ENCODE measurements around the gene F7. TPM values are rescaled to one million over a fixed set of nuclear protein-coding genes. Genes with fewer than 3 reads are reported as not detected.

The F7 gene
- polyA plus RNA-seq, 4 donors, result 0.24 to 45.3 TPM; not detected in 2

DNA sequence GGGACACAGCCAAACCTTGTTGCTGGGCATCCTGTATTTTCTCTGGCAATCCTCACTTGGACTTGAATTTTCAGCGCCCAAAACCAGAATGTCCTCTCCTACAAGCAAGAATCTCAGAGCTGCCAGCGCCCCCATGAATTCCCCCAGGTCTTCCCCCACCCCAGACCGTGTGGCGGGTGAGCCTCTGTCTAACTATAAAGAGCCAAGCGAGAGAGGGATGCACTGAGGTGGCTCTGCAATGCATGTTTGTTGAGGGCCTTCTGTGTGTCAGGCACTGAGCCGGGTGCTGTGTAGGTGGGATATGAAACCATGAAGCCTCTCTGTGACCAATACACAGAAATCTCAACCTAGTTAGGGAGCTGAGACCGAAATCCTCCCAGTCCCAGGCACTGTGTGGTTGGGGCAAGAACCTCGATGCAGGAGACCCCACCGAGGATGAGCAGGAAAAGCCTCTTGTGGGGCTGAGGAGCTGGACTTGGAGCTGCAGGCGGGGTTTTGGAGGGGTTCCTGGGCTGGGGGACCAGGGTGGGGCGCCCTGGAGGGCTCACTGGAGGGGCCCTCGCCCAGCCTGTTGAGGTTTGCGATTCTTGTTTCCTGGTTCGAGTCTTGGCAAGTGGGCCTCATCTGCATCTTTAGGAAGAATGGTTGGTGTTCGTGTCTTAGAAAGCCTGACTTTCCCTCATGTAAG is 40.5 kb downstream of the F7 start:
- no peaks in the 10 kb centered on the region for H3K4me1 ChIP-seq (ENCODE audit: control insufficient read depth in 3 of 3, insufficient read depth in 2 of 3, low read depth in 1 of 3, low read length in 2 of 3)
- 81 to 89% (median 85%) methylated on average over 15 of the region's 15 CpGs for WGBS, 3 donors
- H3K27me3 ChIP-seq (ENCODE audit: control insufficient read depth in 3 of 3, insufficient read depth in 3 of 3, low read length in 3 of 3), result no peaks in the 10 kb centered on the region
- H3K4me3 ChIP-seq (ENCODE audit: low read depth in 1 of 3, low read length in 3 of 3), result no peak overlapping the region
- no peaks in the 10 kb centered on the region for H3K9me3 ChIP-seq (ENCODE audit: control insufficient read depth in 2 of 2, insufficient read depth in 1 of 2, low read depth in 1 of 2, low read length in 1 of 2)
- DNase-seq (no peak), FAIRE-seq (no peak)
- no peak overlapping the region for H3K27ac ChIP-seq (ENCODE audit: low read depth in 1 of 3, low read length in 2 of 3)
- peaks cover 0 to 63% (median 0%) of the 10 kb centered on the region in 3 donors for H3K36me3 ChIP-seq (ENCODE audit: control insufficient read depth in 3 of 3, insufficient read depth in 2 of 3, low read depth in 1 of 3, low read length in 3 of 3)

DNA sequence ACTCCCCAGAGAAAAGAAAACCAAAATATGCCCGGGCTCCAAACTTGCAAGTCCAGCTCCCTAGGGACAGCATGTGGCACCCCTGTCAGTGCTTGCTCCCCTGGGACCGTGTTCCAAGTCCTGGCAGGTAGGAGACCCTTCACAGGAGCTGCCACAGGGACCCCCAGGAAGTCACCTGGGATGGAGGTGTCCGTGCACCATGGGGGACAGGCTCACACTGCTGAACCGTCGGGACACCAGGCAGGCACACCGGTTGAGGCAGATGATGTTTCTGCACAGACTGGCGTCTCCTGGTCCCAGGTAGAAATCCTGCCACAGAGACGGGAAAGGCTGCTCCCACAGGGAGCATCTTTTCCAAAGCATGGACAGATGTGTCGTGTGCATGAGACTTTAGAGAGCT is 41.2 kb downstream of the F7 start:
- WGBS, 3 donors, result 80 to 87% (median 80%) methylated on average over 9 of the region's 9 CpGs
- no peak for FAIRE-seq

DNA sequence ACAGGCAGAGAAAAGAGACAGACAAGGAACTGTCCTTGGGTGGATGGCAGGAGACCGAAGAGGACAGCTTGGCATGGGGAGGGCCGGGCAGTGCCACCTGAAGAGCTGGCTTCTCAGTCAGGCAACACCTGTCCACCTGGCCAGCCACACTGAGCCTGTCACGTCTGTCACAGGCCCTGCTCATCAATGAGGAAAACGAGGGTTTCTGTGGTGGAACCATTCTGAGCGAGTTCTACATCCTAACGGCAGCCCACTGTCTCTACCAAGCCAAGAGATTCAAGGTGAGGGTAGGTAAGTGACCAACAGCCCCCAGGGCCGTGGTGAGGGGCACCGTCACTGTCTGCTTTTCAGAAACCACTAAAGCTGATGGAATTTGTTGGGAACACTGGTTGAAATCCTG is 41.6 kb downstream of the F7 start:
- H3K27me3 ChIP-seq (ENCODE audit: control insufficient read depth in 3 of 3, insufficient read depth in 3 of 3, low read length in 3 of 3), result peaks cover 0 to 6% (median 0%) of the 10 kb centered on the region in 3 donors
- no peaks in the 10 kb centered on the region for H3K9me3 ChIP-seq (ENCODE audit: control insufficient read depth in 2 of 2, insufficient read depth in 1 of 2, low read depth in 1 of 2, low read length in 1 of 2)
- WGBS, 3 donors, result 75 to 86% (median 81%) methylated on average over 8 of the region's 8 CpGs
- peaks cover 0 to 55% (median 0%) of the 10 kb centered on the region in 3 donors for H3K36me3 ChIP-seq (ENCODE audit: control insufficient read depth in 3 of 3, insufficient read depth in 2 of 3, low read depth in 1 of 3, low read length in 3 of 3)
- H3K4me1 ChIP-seq (ENCODE audit: control insufficient read depth in 3 of 3, insufficient read depth in 2 of 3, low read depth in 1 of 3, low read length in 2 of 3), result peaks cover 0 to 3% (median 0%) of the 10 kb centered on the region in 3 donors
- DNase-seq (no peak), FAIRE-seq (no peak)
- H3K27ac ChIP-seq (ENCODE audit: low read depth in 1 of 3, low read length in 2 of 3), result no peak overlapping the region
- no peak overlapping the region for H3K4me3 ChIP-seq (ENCODE audit: low read depth in 1 of 3, low read length in 3 of 3)

More for the DNA sequence above, 41.2 kb downstream of the F7 start:
- peaks cover 0 to under 1% (median 0%) of the 10 kb centered on the region in 3 donors for H3K4me1 ChIP-seq (ENCODE audit: control insufficient read depth in 3 of 3, insufficient read depth in 2 of 3, low read depth in 1 of 3, low read length in 2 of 3)
- no peak overlapping the region for H3K4me3 ChIP-seq (ENCODE audit: low read depth in 1 of 3, low read length in 3 of 3)
- H3K9me3 ChIP-seq (ENCODE audit: control insufficient read depth in 2 of 2, insufficient read depth in 1 of 2, low read depth in 1 of 2, low read length in 1 of 2), result no peaks in the 10 kb centered on the region
- H3K27ac ChIP-seq (ENCODE audit: low read depth in 1 of 3, low read length in 2 of 3), result no peak overlapping the region
- no peak for DNase-seq
- H3K27me3 ChIP-seq (ENCODE audit: control insufficient read depth in 3 of 3, insufficient read depth in 3 of 3, low read length in 3 of 3), result peaks cover 0 to 1% (median 0%) of the 10 kb centered on the region in 3 donors
- peaks cover 0 to 56% (median 0%) of the 10 kb centered on the region in 3 donors for H3K36me3 ChIP-seq (ENCODE audit: control insufficient read depth in 3 of 3, insufficient read depth in 2 of 3, low read depth in 1 of 3, low read length in 3 of 3)

- WGBS, 3 donors, result 93% methylated on average over 13 of the region's 13 CpGs
- DNase-seq (no peak), FAIRE-seq (no peak)
- Histone ChIP-seq H3K9me3 (ENCODE audit: control insufficient read depth in 2 of 2, insufficient read depth in 1 of 2, low read depth in 1 of 2, low read length in 1 of 2) (no peaks in the 10 kb centered on the region), H3K27me3 (ENCODE audit: control insufficient read depth in 3 of 3, insufficient read depth in 3 of 3, low read length in 3 of 3) (peaks cover 0 to 9% (median 0%) of the 10 kb centered on the region in 3 donors), H3K36me3 (ENCODE audit: control insufficient read depth in 3 of 3, insufficient read depth in 2 of 3, low read depth in 1 of 3, low read length in 3 of 3) (peaks cover 0 to 47% (median 0%) of the 10 kb centered on the region in 3 donors), H3K27ac (ENCODE audit: low read depth in 1 of 3, low read length in 2 of 3) (no peak overlapping the region), H3K4me3 (ENCODE audit: low read depth in 1 of 3, low read length in 3 of 3) (no peak overlapping the region), H3K4me1 (ENCODE audit: control insufficient read depth in 3 of 3, insufficient read depth in 2 of 3, low read depth in 1 of 3, low read length in 2 of 3) (peaks cover 0 to 15% (median 0%) of the 10 kb centered on the region in 3 donors)
Measured at GRCh38 chr13:113148407-113148806, 42.8 kb downstream of the F7 start.

DNA sequence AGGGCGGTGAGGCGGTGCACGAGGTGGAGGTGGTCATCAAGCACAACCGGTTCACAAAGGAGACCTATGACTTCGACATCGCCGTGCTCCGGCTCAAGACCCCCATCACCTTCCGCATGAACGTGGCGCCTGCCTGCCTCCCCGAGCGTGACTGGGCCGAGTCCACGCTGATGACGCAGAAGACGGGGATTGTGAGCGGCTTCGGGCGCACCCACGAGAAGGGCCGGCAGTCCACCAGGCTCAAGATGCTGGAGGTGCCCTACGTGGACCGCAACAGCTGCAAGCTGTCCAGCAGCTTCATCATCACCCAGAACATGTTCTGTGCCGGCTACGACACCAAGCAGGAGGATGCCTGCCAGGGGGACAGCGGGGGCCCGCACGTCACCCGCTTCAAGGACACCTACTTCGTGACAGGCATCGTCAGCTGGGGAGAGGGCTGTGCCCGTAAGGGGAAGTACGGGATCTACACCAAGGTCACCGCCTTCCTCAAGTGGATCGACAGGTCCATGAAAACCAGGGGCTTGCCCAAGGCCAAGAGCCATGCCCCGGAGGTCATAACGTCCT is 43.4 kb downstream of the F7 start:
- FAIRE-seq (no peak), DNase-seq (no peak)
- Histone ChIP-seq H3K4me3 (ENCODE audit: low read depth in 1 of 3, low read length in 3 of 3) (no peak overlapping the region), H3K4me1 (ENCODE audit: control insufficient read depth in 3 of 3, insufficient read depth in 2 of 3, low read depth in 1 of 3, low read length in 2 of 3) (peaks cover 0 to 17% (median 0%) of the 10 kb centered on the region in 3 donors), H3K27ac (ENCODE audit: low read depth in 1 of 3, low read length in 2 of 3) (no peak overlapping the region), H3K36me3 (ENCODE audit: control insufficient read depth in 3 of 3, insufficient read depth in 2 of 3, low read depth in 1 of 3, low read length in 3 of 3) (peaks cover 0 to 41% (median 0%) of the 10 kb centered on the region in 3 donors), H3K27me3 (ENCODE audit: control insufficient read depth in 3 of 3, insufficient read depth in 3 of 3, low read length in 3 of 3) (peaks cover 0 to 9% (median 0%) of the 10 kb centered on the region in 3 donors), H3K9me3 (ENCODE audit: control insufficient read depth in 2 of 2, insufficient read depth in 1 of 2, low read depth in 1 of 2, low read length in 1 of 2) (no peaks in the 10 kb centered on the region)
- 94 to 96% (median 94%) methylated on average over 38 of the region's 38 CpGs for WGBS, 3 donors

GRCh38 chr13:113149711-113150549 is 44.3 kb downstream of the F7 start:
- no peak overlapping the region for H3K27ac ChIP-seq (ENCODE audit: low read depth in 1 of 3, low read length in 2 of 3)
- peaks cover 0 to 36% (median 0%) of the 10 kb centered on the region in 3 donors for H3K36me3 ChIP-seq (ENCODE audit: control insufficient read depth in 3 of 3, insufficient read depth in 2 of 3, low read depth in 1 of 3, low read length in 3 of 3)
- WGBS, 3 donors, result 84 to 90% (median 85%) methylated on average over 25 to 26 of the region's 26 CpGs
- no peak for DNase-seq
- peaks cover 0 to 17% (median 0%) of the 10 kb centered on the region in 3 donors for H3K4me1 ChIP-seq (ENCODE audit: control insufficient read depth in 3 of 3, insufficient read depth in 2 of 3, low read depth in 1 of 3, low read length in 2 of 3)
- H3K4me3 ChIP-seq (ENCODE audit: low read depth in 1 of 3, low read length in 3 of 3), result no peak overlapping the region
- H3K9me3 ChIP-seq (ENCODE audit: control insufficient read depth in 2 of 2, insufficient read depth in 1 of 2, low read depth in 1 of 2, low read length in 1 of 2), result no peaks in the 10 kb centered on the region
- peaks cover 0 to 9% (median 0%) of the 10 kb centered on the region in 3 donors for H3K27me3 ChIP-seq (ENCODE audit: control insufficient read depth in 3 of 3, insufficient read depth in 3 of 3, low read length in 3 of 3)
- FAIRE-seq, result no peak

DNA sequence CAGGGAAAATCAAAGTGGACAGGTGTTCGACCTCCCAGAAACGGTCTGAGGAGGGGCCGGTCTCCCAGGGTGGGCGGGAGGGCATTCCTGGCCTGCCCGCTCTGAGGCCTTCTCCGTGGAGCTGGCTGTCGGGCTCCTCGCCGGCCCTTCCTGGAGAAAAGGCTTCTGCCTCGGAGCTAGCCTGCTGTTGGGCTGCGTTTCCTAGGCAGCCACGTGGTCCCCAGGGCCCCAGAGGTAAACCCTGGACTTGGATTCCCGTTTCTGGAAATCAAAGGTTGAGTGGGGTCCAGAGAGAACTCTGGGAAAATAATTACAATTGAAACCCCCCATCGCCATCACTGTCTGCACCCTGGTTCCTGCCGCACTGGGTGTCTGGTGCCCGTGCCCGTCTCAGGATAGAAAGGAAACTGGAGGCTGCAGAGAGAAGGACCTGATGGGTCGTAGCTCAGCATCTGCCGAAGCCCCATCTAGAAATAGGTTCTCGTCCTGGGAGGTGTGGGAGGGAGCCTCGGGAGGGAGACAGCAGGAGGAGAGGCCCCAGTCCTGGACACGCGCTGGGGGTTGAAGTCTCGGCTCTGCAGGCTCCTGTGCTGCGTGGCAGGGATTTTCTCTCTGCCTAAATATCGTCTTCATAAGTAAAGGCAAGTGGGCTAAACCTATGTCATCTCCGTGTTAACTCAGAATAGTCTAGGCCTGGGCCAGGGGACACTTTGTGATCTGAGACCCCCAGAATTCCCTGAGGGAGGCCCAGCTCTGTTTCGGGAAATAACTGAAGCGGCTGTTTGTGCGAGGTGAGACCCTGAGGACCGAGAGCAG is 45.2 kb downstream of the F7 start:
- DNase-seq (no peak), FAIRE-seq (no peak)
- H3K9me3 ChIP-seq (ENCODE audit: control insufficient read depth in 2 of 2, insufficient read depth in 1 of 2, low read depth in 1 of 2, low read length in 1 of 2), result no peaks in the 10 kb centered on the region
- no peak overlapping the region for H3K27ac ChIP-seq (ENCODE audit: low read depth in 1 of 3, low read length in 2 of 3)
- 88 to 91% (median 90%) methylated on average over 31 of the region's 31 CpGs for WGBS, 3 donors
- peaks cover 0 to 32% (median 0%) of the 10 kb centered on the region in 3 donors for H3K36me3 ChIP-seq (ENCODE audit: control insufficient read depth in 3 of 3, insufficient read depth in 2 of 3, low read depth in 1 of 3, low read length in 3 of 3)
- peaks cover 0 to 9% (median 0%) of the 10 kb centered on the region in 3 donors for H3K27me3 ChIP-seq (ENCODE audit: control insufficient read depth in 3 of 3, insufficient read depth in 3 of 3, low read length in 3 of 3)
- H3K4me3 ChIP-seq (ENCODE audit: low read depth in 1 of 3, low read length in 3 of 3), result no peak overlapping the region
- peaks cover 0 to 17% (median 0%) of the 10 kb centered on the region in 3 donors for H3K4me1 ChIP-seq (ENCODE audit: control insufficient read depth in 3 of 3, insufficient read depth in 2 of 3, low read depth in 1 of 3, low read length in 2 of 3)
